ENCODE measurements around the gene SLCO2B1. TPM values are rescaled to one million over a fixed set of nuclear protein-coding genes. Genes with fewer than 3 reads are reported as not detected.

Gene SLCO2B1
- total RNA-seq, 1 donor from 2014 or later, result not detected

GRCh38 chr11:75199412-75199955 lies 48.6 kb downstream of the SLCO2B1 start:
- H3K27ac Mint-ChIP-seq, result no peak overlapping the region

GRCh38 chr11:75200051-75200450 lies 49.1 kb downstream of the SLCO2B1 start:
- no peak for DNase-seq
- Mint-ChIP-seq H3K27me3 (peaks cover 11% of the 10 kb centered on the region), H3K27ac (no peak overlapping the region), H3K4me3 (no peak overlapping the region), H3K36me3 (ENCODE audit: low read depth) (no peaks in the 10 kb centered on the region), H3K9me3 (no peaks in the 10 kb centered on the region), H3K4me1 (no peaks in the 10 kb centered on the region)
- intact Hi-C loops (cut with micrococcal nuclease), result no loop called here

More at GRCh38 chr11:75199412-75199955, 48.6 kb downstream of the SLCO2B1 start:
- Mint-ChIP-seq H3K9me3 (no peaks in the 10 kb centered on the region), H3K27me3 (peaks cover 14% of the 10 kb centered on the region), H3K36me3 (ENCODE audit: low read depth) (no peaks in the 10 kb centered on the region), H3K4me3 (no peak overlapping the region), H3K4me1 (no peaks in the 10 kb centered on the region)
- intact Hi-C loops (cut with micrococcal nuclease), result no loop called here
- DNase-seq, result no peak

GRCh38 chr11:75200531-75200930 lies 49.6 kb downstream of the SLCO2B1 start:
- Mint-ChIP-seq H3K36me3 (ENCODE audit: low read depth) (no peaks in the 10 kb centered on the region), H3K9me3 (no peaks in the 10 kb centered on the region), H3K27me3 (peaks cover 11% of the 10 kb centered on the region), H3K4me3 (no peak overlapping the region), H3K27ac (no peak overlapping the region), H3K4me1 (no peaks in the 10 kb centered on the region)
- DNase-seq, result no peak
- intact Hi-C loops (cut with micrococcal nuclease), result no loop called here

GRCh38 chr11:75201771-75202170 lies 50.9 kb downstream of the SLCO2B1 start:
- H3K27ac Mint-ChIP-seq, result no peak overlapping the region
- H3K9me3 Mint-ChIP-seq, result no peaks in the 10 kb centered on the region
- no peaks in the 10 kb centered on the region for H3K4me1 Mint-ChIP-seq
- intact Hi-C loops (cut with micrococcal nuclease), result no loop called here
- no peak for DNase-seq
- peaks cover 10% of the 10 kb centered on the region for H3K27me3 Mint-ChIP-seq
- no peak overlapping the region for H3K4me3 Mint-ChIP-seq
- no peaks in the 10 kb centered on the region for H3K36me3 Mint-ChIP-seq (ENCODE audit: low read depth)

- no peak for DNase-seq
- intact Hi-C loops (cut with micrococcal nuclease), result no loop called here
- Mint-ChIP-seq H3K4me1 (no peaks in the 10 kb centered on the region), H3K4me3 (no peak overlapping the region), H3K27me3 (peaks cover 11% of the 10 kb centered on the region), H3K27ac (no peak overlapping the region), H3K9me3 (no peaks in the 10 kb centered on the region), H3K36me3 (ENCODE audit: low read depth) (no peaks in the 10 kb centered on the region)
Measured at GRCh38 chr11:75202195-75202594, 51.3 kb downstream of the SLCO2B1 start.

DNA sequence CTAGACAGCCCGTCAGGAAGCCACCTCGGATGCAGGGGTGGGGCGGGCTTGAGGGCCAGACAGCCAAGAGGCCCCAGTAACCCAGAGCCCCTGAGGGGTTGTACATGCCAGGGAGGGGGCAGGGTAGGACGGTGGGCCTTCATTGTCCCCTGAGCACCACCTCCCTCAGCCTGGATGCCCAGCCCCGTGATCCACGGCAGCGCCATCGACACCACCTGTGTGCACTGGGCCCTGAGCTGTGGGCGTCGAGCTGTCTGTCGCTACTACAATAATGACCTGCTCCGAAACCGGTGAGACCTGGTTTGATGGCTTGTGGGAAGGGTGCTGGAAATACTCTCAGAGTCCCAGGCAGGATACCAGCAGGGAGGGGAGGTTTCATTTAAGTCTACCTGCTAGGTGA lies 52.2 kb downstream of the SLCO2B1 start:
- no peak overlapping the region for H3K4me3 Mint-ChIP-seq
- intact Hi-C loops (cut with micrococcal nuclease), result no loop called here
- no peaks in the 10 kb centered on the region for H3K4me1 Mint-ChIP-seq
- H3K27me3 Mint-ChIP-seq, result peaks cover 12% of the 10 kb centered on the region
- no peaks in the 10 kb centered on the region for H3K36me3 Mint-ChIP-seq (ENCODE audit: low read depth)
- no peaks in the 10 kb centered on the region for H3K9me3 Mint-ChIP-seq
- no peak for DNase-seq
- no peak overlapping the region for H3K27ac Mint-ChIP-seq

- intact Hi-C loops (cut with micrococcal nuclease), result loop anchor here (2.0 kb wide), 1 partner anchor 275 kb away; no protein-coding TSS in a partner anchor
- Mint-ChIP-seq H3K27me3 (peaks cover 12% of the 10 kb centered on the region), H3K4me3 (no peak overlapping the region), H3K27ac (no peak overlapping the region), H3K4me1 (no peaks in the 10 kb centered on the region), H3K36me3 (ENCODE audit: low read depth) (no peaks in the 10 kb centered on the region), H3K9me3 (no peaks in the 10 kb centered on the region)
- no peak for DNase-seq
Measured at GRCh38 chr11:75203641-75204011, 52.7 kb downstream of the SLCO2B1 start.

DNA sequence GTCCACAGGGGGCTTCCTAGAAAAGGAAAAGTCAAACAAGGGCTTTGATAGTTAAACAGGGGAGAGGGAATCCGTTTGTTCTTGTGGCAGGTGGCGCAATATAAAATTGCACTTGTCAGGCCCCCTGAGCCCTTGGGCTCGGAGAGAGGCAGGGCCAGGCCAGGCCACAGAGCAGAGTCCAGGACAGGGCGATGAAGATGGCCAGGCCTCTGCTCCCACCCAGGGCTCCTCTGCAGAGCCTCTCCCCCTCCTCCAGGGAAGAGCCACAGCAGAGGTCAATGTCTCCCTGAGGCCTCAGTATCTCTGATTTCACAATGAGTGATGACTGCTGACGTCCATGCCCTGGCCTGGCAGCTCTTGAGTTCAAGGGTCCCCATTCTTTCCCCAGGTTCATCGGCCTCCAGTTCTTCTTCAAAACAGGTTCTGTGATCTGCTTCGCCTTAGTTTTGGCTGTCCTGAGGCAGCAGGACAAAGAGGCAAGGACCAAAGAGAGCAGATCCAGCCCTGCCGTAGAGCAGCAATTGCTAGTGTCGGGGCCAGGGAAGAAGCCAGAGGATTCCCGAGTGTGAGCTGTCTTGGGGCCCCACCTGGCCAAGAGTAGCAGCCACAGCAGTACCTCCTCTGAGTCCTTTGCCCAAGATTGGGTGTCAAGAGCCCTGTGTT lies 53.2 kb downstream of the SLCO2B1 start:
- Mint-ChIP-seq H3K4me3 (no peak overlapping the region), H3K9me3 (no peaks in the 10 kb centered on the region), H3K36me3 (ENCODE audit: low read depth) (no peaks in the 10 kb centered on the region), H3K27ac (no peak overlapping the region), H3K27me3 (peaks cover 12% of the 10 kb centered on the region), H3K4me1 (no peaks in the 10 kb centered on the region)
- no peak for DNase-seq
- intact Hi-C loops (cut with micrococcal nuclease), result loop anchor here (2.0 kb wide), 1 partner anchor 275 kb away; no protein-coding TSS in a partner anchor

- Mint-ChIP-seq H3K4me3 (no peak overlapping the region), H3K4me1 (no peaks in the 10 kb centered on the region), H3K27me3 (peaks cover 12% of the 10 kb centered on the region), H3K36me3 (ENCODE audit: low read depth) (no peaks in the 10 kb centered on the region), H3K9me3 (no peaks in the 10 kb centered on the region), H3K27ac (no peak overlapping the region)
- intact Hi-C loops (cut with micrococcal nuclease), result loop anchor here (1.0 to 2.0 kb wide), 3 partner anchors 62 to 276 kb away; no protein-coding TSS in a partner anchor
- peak; percentile 95 for DNase-seq
Measured at GRCh38 chr11:75204685-75205563, 54.0 kb downstream of the SLCO2B1 start.

DNA sequence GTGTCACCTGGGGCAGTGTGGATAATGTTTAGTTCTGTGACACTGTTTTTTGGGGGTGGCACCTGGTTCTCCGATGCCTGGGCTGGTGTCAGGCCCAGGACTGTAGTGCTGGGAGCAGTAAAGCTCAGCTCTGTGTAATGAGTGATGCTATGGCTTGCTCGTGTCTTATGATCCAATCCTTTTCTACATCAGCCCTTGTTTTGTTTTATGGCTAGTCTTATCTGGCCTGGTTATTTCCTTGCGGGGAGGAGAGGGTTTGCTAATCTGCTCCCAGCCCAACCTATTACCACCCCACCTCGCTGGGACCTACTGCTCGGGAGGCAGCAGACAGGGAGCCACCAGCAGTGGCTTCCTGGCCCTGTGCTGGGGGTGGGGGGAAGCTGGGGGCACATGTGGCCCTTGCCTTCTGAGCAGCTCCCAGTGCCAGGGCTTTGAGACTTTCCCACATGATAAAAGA lies 54.7 kb downstream of the SLCO2B1 start:
- DNase-seq, result no peak
- Mint-ChIP-seq H3K4me3 (no peak overlapping the region), H3K4me1 (no peaks in the 10 kb centered on the region), H3K27me3 (peaks cover 12% of the 10 kb centered on the region), H3K36me3 (ENCODE audit: low read depth) (no peaks in the 10 kb centered on the region), H3K9me3 (no peaks in the 10 kb centered on the region), H3K27ac (no peak overlapping the region)
- intact Hi-C loops (cut with micrococcal nuclease), result loop anchor here (1.0 to 2.0 kb wide), 3 partner anchors 62 to 277 kb away; no protein-coding TSS in a partner anchor

DNA sequence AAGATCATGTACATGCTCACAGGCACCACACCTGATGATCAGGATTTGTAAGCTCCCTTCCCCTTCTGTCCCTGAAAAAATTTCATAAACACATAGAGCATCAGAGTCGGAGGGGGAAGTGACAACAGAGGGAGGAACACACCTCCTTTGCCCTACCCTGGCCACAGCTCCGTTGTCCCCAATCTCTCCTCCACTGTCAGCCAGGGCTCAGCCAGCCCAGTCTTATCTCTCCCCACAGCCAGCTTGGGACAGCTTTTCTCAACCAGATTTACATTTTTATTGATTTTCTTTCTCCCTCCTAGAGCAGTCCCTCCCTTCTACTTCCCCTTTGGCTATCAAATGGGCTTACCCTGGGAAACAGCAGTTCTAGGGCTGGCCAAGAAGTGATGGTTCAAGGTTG lies 57.5 kb downstream of the SLCO2B1 start:
- intact Hi-C loops (cut with micrococcal nuclease), result no loop called here
- H3K4me1 Mint-ChIP-seq, result no peaks in the 10 kb centered on the region
- H3K36me3 Mint-ChIP-seq (ENCODE audit: low read depth), result no peaks in the 10 kb centered on the region
- H3K27me3 Mint-ChIP-seq, result peaks cover 4% of the 10 kb centered on the region
- no peak for DNase-seq
- H3K4me3 Mint-ChIP-seq, result no peak overlapping the region
- no peak overlapping the region for H3K27ac Mint-ChIP-seq
- no peaks in the 10 kb centered on the region for H3K9me3 Mint-ChIP-seq

- intact Hi-C loops (cut with micrococcal nuclease), result no loop called here
- Mint-ChIP-seq H3K27ac (no peak overlapping the region), H3K4me3 (no peak overlapping the region), H3K9me3 (no peaks in the 10 kb centered on the region), H3K36me3 (ENCODE audit: low read depth) (no peaks in the 10 kb centered on the region), H3K4me1 (peaks cover 1% of the 10 kb centered on the region), H3K27me3 (peaks cover 8% of the 10 kb centered on the region)
- DNase-seq, result no peak
Measured at GRCh38 chr11:75212411-75212810, 61.5 kb downstream of the SLCO2B1 start.

GRCh38 chr11:75214411-75214821 lies 63.5 kb downstream of the SLCO2B1 start:
- H3K27ac Mint-ChIP-seq, result no peak overlapping the region
- intact Hi-C loops (cut with micrococcal nuclease), result loop anchor here (1.0 kb wide), 2 partner anchors 19 to 27 kb away; no protein-coding TSS in a partner anchor
- H3K27me3 Mint-ChIP-seq, result peaks cover 21% of the 10 kb centered on the region
- no peaks in the 10 kb centered on the region for H3K9me3 Mint-ChIP-seq
- peak; percentile 95 for DNase-seq
- H3K4me3 Mint-ChIP-seq, result no peak overlapping the region
- H3K36me3 Mint-ChIP-seq (ENCODE audit: low read depth), result no peaks in the 10 kb centered on the region
- peaks cover 1% of the 10 kb centered on the region for H3K4me1 Mint-ChIP-seq

- intact Hi-C loops (cut with micrococcal nuclease), result loop anchor here (1.0 kb wide), 2 partner anchors 18 to 26 kb away; no protein-coding TSS in a partner anchor
- Mint-ChIP-seq H3K27me3 (peaks cover 21% of the 10 kb centered on the region), H3K4me3 (no peak overlapping the region), H3K4me1 (peaks cover 1% of the 10 kb centered on the region), H3K27ac (no peak overlapping the region), H3K36me3 (ENCODE audit: low read depth) (no peaks in the 10 kb centered on the region), H3K9me3 (no peaks in the 10 kb centered on the region)
- no peak for DNase-seq
Measured at GRCh38 chr11:75214843-75215242, 63.9 kb downstream of the SLCO2B1 start.

Measured in activated CD4-positive, alpha-beta T cell treated with anti-CD3 and anti-CD28 coated beads, Interleukin-2, amount 10 ng/mL, durations not matched to agents 24 days and 14 days (primary cell).